ENCODE measurements around the gene OR10H2.
"Not testable (repeated sequence)": the region's sequence is repeated elsewhere in the genome, so short reads cannot be mapped to it uniquely, and the experiment has no call there.

Gene OR10H2

GRCh38 chr19:15727724-15728123, at the start of gene OR10H2:
Gene OR10H2, plus strand, starts transcription at chr19:15728024. Its CDS starts 20 bp downstream, at chr19:15728044.
- in situ Hi-C loops (cut with MboI; ENCODE audit: low sequenced_read_pairs) = no loop called here

GRCh38 chr19:15679089-15679488, 48.7 kb upstream of the OR10H2 start:
- in situ Hi-C loops (cut with MboI; ENCODE audit: low sequenced_read_pairs) = no loop called here

- in situ Hi-C loops (cut with MboI; ENCODE audit: low sequenced_read_pairs) = not testable (repeated sequence)
These were observed 48.0 kb upstream of the OR10H2 start for GRCh38 chr19:15679865-15680264.

GRCh38 chr19:15680478-15681322, 47.1 kb upstream of the OR10H2 start:
- in situ Hi-C loops (cut with MboI; ENCODE audit: low sequenced_read_pairs) = no loop called here

- in situ Hi-C loops (cut with MboI; ENCODE audit: low sequenced_read_pairs) = no loop called here
These were observed 44.4 kb upstream of the OR10H2 start for GRCh38 chr19:15683411-15683810.

GRCh38 chr19:15684828-15685227, 43.0 kb upstream of the OR10H2 start:
- in situ Hi-C loops (cut with MboI; ENCODE audit: low sequenced_read_pairs) = no loop called here

- in situ Hi-C loops (cut with MboI; ENCODE audit: low sequenced_read_pairs) = no loop called here
These were observed 31.1 kb upstream of the OR10H2 start for GRCh38 chr19:15696654-15697194.

GRCh38 chr19:15701757-15702533, 25.9 kb upstream of the OR10H2 start:
- in situ Hi-C loops (cut with MboI; ENCODE audit: low sequenced_read_pairs) = no loop called here

- in situ Hi-C loops (cut with MboI; ENCODE audit: low sequenced_read_pairs) = no loop called here
These were observed 25.3 kb upstream of the OR10H2 start for GRCh38 chr19:15702534-15702930.

GRCh38 chr19:15714638-15715037, 13.2 kb upstream of the OR10H2 start:
- in situ Hi-C loops (cut with MboI; ENCODE audit: low sequenced_read_pairs) = no loop called here

GRCh38 chr19:15715642-15716041, 12.2 kb upstream of the OR10H2 start:
- in situ Hi-C loops (cut with MboI; ENCODE audit: low sequenced_read_pairs) = no loop called here

- in situ Hi-C loops (cut with MboI; ENCODE audit: low sequenced_read_pairs) = no loop called here
These were observed 10.0 kb upstream of the OR10H2 start for GRCh38 chr19:15717809-15718208.

- in situ Hi-C loops (cut with MboI; ENCODE audit: low sequenced_read_pairs) = no loop called here
These were observed 6.6 kb upstream of the OR10H2 start for GRCh38 chr19:15721268-15721667.

GRCh38 chr19:15722956-15723355, 4.9 kb upstream of the OR10H2 start:
- in situ Hi-C loops (cut with MboI; ENCODE audit: low sequenced_read_pairs) = no loop called here

GRCh38 chr19:15730538-15730937, 2.7 kb downstream of the OR10H2 start:
- in situ Hi-C loops (cut with MboI; ENCODE audit: low sequenced_read_pairs) = no loop called here

- in situ Hi-C loops (cut with MboI; ENCODE audit: low sequenced_read_pairs) = no loop called here
These were observed 4.6 kb downstream of the OR10H2 start for GRCh38 chr19:15732388-15732787.

- in situ Hi-C loops (cut with MboI; ENCODE audit: low sequenced_read_pairs) = no loop called here
These were observed 6.1 kb downstream of the OR10H2 start for GRCh38 chr19:15733895-15734294.

GRCh38 chr19:15737722-15738121, 9.9 kb downstream of the OR10H2 start, which contains the start of gene OR10H3:
Gene OR10H3, plus strand, starts transcription at chr19:15737985. Its CDS starts 3,408 bp downstream, at chr19:15741393.
- in situ Hi-C loops (cut with MboI; ENCODE audit: low sequenced_read_pairs) = no loop called here

- in situ Hi-C loops (cut with MboI; ENCODE audit: low sequenced_read_pairs) = no loop called here
These were observed 13.0 kb downstream of the OR10H2 start for GRCh38 chr19:15740785-15741184.

- in situ Hi-C loops (cut with MboI; ENCODE audit: low sequenced_read_pairs) = no loop called here
These were observed 20.4 kb downstream of the OR10H2 start for GRCh38 chr19:15748239-15748638.

GRCh38 chr19:15758379-15758778, 30.6 kb downstream of the OR10H2 start:
- in situ Hi-C loops (cut with MboI; ENCODE audit: low sequenced_read_pairs) = no loop called here
